ENCODE results near the gene PCBD2. TPM values are rescaled to one million over a fixed set of nuclear protein-coding genes. Genes with fewer than 3 reads are reported as not detected.
A peak's percentile ranks its signal among the peaks of the same experiment; 100 is the strongest.

Gene PCBD2
- total and polyA plus RNA-seq, 4 donors = 5.9 to 12.8 (median 10.3) TPM

DNA sequence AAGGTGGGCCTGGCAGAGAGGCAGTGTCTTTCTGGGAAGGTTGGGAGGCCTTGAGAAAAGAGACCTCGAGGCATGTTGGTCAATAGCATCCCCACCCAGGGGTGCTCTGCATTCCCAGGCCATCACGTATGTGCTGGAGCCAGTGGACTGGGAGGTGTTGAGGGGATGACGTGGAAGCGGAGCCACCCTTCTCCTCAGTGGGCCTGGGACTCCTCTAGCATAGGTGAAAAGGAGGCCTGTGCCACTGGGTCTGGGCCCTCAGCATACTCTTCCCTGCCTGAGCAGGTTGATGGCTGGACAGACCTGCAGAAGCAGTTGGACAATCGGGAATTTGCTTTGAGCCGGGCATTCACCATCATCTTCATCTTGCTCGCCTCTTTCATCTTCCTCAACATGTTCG lies 103.6 kb downstream of the PCBD2 start (continued):
- TF ChIP-seq RAD21 (IDR thresholded peaks at IDR 0.05) = no peak
- TF ChIP-seq YY1 (IDR thresholded peaks at IDR 0.05) = no peak
- no peak for TF ChIP-seq FOXA2 (IDR thresholded peaks at IDR 0.05)
- TF ChIP-seq, protein P1, sequence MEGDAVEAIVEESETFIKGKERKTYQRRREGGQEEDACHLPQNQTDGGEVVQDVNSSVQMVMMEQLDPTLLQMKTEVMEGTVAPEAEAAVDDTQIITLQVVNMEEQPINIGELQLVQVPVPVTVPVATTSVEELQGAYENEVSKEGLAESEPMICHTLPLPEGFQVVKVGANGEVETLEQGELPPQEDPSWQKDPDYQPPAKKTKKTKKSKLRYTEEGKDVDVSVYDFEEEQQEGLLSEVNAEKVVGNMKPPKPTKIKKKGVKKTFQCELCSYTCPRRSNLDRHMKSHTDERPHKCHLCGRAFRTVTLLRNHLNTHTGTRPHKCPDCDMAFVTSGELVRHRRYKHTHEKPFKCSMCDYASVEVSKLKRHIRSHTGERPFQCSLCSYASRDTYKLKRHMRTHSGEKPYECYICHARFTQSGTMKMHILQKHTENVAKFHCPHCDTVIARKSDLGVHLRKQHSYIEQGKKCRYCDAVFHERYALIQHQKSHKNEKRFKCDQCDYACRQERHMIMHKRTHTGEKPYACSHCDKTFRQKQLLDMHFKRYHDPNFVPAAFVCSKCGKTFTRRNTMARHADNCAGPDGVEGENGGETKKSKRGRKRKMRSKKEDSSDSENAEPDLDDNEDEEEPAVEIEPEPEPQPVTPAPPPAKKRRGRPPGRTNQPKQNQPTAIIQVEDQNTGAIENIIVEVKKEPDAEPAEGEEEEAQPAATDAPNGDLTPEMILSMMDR (IDR thresholded peaks at IDR 0.05; ENCODE audit: low read depth, low read length, missing input control) = no peak

DNA sequence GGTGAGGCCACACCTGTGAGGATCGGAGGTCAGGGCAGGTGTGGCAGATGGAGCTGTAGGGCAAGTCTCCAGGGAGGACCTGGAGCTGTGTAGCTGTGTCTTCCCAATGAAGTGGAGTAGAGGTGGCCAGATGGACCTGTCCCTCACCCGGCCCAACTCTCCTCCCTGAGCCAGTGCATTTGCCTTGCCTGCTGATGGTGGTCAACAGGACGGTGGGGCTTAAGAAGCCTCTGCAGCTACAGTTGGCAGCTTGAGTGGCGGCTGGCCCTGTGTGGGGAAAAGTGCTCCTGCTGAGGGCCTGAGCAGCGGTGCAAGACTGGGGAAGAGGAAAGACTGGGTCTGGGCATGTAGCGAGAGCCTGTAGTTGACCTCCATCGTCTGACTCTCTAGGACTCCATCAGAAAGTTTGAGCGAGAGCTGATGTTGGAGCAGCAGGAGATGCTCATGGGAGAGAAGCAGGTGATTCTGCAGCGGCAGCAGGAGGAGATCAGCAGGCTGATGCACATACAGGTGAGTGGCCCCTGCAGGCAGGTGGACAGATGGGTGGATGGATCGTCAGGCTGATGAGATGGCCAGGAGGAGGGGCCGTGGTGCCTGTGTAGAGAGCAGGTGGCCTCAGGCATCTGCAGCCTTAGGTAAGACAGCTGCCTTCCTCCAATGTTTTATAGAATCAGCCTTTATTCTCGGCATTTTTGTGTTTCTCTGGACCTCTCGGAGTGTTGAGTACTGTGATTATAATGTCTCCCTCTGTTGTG lies 104.2 kb downstream of the PCBD2 start:
- Histone ChIP-seq H3K36me3 (ENCODE audit: control insufficient read depth in 4 of 4, insufficient read depth in 3 of 4, low read depth in 1 of 4, low read length in 3 of 4) (no peaks in the 10 kb centered on the region), H3K4me1 (ENCODE audit: control insufficient read depth in 4 of 4, insufficient read depth in 4 of 4, low read length in 3 of 4) (peaks cover 0 to 14% (median 8%) of the 10 kb centered on the region in 4 donors), H3K27me3 (ENCODE audit: control insufficient read depth in 4 of 4, insufficient read depth in 4 of 4, low read length in 3 of 4) (no peaks in the 10 kb centered on the region), H3K4me3 (ENCODE audit: low read depth in 1 of 3, low read length in 3 of 3) (no peak overlapping the region), H3K9me3 (ENCODE audit: control insufficient read depth in 4 of 4, low read length in 3 of 4) (no peaks in the 10 kb centered on the region), H3K9ac (ENCODE audit: low read depth in 1 of 2, low read length in 2 of 2) (no peak overlapping the region), H3K27ac (ENCODE audit: low read depth in 1 of 2, low read length in 2 of 2) (no peak overlapping the region)
- TF ChIP-seq, protein P2, sequence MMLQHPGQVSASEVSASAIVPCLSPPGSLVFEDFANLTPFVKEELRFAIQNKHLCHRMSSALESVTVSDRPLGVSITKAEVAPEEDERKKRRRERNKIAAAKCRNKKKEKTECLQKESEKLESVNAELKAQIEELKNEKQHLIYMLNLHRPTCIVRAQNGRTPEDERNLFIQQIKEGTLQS (IDR thresholded peaks at IDR 0.05) = no peak
- TF ChIP-seq, protein P1 (IDR thresholded peaks at IDR 0.05; ENCODE audit: low read depth, low read length, missing input control) = no peak
- TF ChIP-seq RAD21 (IDR thresholded peaks at IDR 0.05) = no peak
- WGBS = 95% methylated on average over 13 of the region's 13 CpGs
- DNase-seq (ENCODE audit: low spot score) = no peak

DNA sequence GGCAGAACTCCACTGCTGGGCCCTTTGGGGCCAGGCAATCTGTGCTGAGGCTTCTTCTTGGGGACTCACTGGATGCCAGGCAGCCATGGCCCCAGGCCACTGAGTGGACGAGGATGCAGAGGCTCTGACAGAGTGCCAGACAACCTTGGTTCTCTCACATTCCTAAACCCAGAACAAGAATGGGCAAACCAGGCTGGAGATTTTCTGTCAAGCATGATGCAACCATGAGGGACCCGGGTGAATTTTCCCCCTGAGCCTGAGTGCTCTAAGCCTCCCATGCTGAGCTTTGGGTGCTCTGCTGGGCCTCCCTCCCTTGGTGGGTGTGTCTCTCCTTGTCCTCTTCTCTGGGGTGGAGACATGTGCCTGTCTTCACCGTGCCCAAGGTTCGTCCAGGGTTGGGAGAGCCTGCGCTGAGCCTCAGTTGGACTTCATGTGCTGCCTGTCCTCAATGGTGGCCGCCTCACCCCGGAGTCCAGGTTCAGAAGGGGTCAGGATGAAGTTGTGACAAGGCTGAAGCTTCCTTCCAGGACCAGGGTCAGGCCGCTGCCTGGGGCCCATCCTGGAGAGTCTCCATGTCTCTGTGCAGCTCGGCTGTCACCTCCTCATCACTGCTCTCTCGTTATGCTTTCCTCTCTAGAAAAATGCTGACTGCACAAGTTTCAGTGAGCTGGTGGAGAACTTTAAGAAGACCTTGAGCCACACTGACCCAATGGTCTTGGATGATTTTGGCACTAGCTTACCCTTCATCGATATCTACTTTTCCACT lies 105.0 kb downstream of the PCBD2 start:
- no peaks in the 10 kb centered on the region for H3K27me3 ChIP-seq (ENCODE audit: control insufficient read depth in 4 of 4, insufficient read depth in 4 of 4, low read length in 3 of 4)
- H3K9ac ChIP-seq (ENCODE audit: low read depth in 1 of 2, low read length in 2 of 2) = no peak overlapping the region
- no peaks in the 10 kb centered on the region for H3K9me3 ChIP-seq (ENCODE audit: control insufficient read depth in 4 of 4, low read length in 3 of 4)
- peak; percentile 28 for DNase-seq (ENCODE audit: low spot score)
- WGBS = 93% methylated on average over 11 of the region's 11 CpGs
- H3K4me1 ChIP-seq (ENCODE audit: control insufficient read depth in 4 of 4, insufficient read depth in 4 of 4, low read length in 3 of 4) = peaks cover 2 to 22% (median 14%) of the 10 kb centered on the region in 4 donors
- H3K4me3 ChIP-seq (ENCODE audit: low read depth in 1 of 3, low read length in 3 of 3) = no peak overlapping the region
- no peak overlapping the region for H3K27ac ChIP-seq (ENCODE audit: low read depth in 1 of 2, low read length in 2 of 2)
- no peaks in the 10 kb centered on the region for H3K36me3 ChIP-seq (ENCODE audit: control insufficient read depth in 4 of 4, insufficient read depth in 3 of 4, low read depth in 1 of 4, low read length in 3 of 4)
- TF ChIP-seq RAD21 (IDR thresholded peaks at IDR 0.05) (no peak), FOXA1 (IDR thresholded peaks at IDR 0.05) (no peak), HNF4G (IDR thresholded peaks at IDR 0.05) (no peak), JUND (IDR thresholded peaks at IDR 0.05) (no peak), TAF1 (conservative IDR thresholded peaks at IDR 0.05) (no peak), YY1 (IDR thresholded peaks at IDR 0.05) (no peak), NR2F2 (IDR thresholded peaks at IDR 0.05) (no peak), GABPA (IDR thresholded peaks at IDR 0.05 in 1 of 2, conservative IDR thresholded peaks at IDR 0.05 in 1 of 2) (no peak)
- TF ChIP-seq, protein P3, sequence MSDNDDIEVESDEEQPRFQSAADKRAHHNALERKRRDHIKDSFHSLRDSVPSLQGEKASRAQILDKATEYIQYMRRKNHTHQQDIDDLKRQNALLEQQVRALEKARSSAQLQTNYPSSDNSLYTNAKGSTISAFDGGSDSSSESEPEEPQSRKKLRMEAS (IDR thresholded peaks at IDR 0.05) = no peak
- TF ChIP-seq, protein P4, sequence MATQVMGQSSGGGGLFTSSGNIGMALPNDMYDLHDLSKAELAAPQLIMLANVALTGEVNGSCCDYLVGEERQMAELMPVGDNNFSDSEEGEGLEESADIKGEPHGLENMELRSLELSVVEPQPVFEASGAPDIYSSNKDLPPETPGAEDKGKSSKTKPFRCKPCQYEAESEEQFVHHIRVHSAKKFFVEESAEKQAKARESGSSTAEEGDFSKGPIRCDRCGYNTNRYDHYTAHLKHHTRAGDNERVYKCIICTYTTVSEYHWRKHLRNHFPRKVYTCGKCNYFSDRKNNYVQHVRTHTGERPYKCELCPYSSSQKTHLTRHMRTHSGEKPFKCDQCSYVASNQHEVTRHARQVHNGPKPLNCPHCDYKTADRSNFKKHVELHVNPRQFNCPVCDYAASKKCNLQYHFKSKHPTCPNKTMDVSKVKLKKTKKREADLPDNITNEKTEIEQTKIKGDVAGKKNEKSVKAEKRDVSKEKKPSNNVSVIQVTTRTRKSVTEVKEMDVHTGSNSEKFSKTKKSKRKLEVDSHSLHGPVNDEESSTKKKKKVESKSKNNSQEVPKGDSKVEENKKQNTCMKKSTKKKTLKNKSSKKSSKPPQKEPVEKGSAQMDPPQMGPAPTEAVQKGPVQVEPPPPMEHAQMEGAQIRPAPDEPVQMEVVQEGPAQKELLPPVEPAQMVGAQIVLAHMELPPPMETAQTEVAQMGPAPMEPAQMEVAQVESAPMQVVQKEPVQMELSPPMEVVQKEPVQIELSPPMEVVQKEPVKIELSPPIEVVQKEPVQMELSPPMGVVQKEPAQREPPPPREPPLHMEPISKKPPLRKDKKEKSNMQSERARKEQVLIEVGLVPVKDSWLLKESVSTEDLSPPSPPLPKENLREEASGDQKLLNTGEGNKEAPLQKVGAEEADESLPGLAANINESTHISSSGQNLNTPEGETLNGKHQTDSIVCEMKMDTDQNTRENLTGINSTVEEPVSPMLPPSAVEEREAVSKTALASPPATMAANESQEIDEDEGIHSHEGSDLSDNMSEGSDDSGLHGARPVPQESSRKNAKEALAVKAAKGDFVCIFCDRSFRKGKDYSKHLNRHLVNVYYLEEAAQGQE (IDR thresholded peaks at IDR 0.05) = no peak
- TF ChIP-seq, protein P5, sequence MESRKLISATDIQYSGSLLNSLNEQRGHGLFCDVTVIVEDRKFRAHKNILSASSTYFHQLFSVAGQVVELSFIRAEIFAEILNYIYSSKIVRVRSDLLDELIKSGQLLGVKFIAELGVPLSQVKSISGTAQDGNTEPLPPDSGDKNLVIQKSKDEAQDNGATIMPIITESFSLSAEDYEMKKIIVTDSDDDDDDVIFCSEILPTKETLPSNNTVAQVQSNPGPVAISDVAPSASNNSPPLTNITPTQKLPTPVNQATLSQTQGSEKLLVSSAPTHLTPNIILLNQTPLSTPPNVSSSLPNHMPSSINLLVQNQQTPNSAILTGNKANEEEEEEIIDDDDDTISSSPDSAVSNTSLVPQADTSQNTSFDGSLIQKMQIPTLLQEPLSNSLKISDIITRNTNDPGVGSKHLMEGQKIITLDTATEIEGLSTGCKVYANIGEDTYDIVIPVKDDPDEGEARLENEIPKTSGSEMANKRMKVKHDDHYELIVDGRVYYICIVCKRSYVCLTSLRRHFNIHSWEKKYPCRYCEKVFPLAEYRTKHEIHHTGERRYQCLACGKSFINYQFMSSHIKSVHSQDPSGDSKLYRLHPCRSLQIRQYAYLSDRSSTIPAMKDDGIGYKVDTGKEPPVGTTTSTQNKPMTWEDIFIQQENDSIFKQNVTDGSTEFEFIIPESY (IDR thresholded peaks at IDR 0.05) = no peak
- TF ChIP-seq, protein P1 (IDR thresholded peaks at IDR 0.05; ENCODE audit: low read depth, low read length, missing input control) = no peak

Measured in liver (tissue), 9 donors.